Limb (tissue), 2 donors: ENCODE data around the gene DNM1.

Experiments
- DNase-seq, 2 donors: peaks; one replicate each; pipeline ENCODE4 v3.0.0-alpha.2; 2016; ENCODE audit errors: extremely low spot score in 2 of 2

Gene DNM1

DNA sequence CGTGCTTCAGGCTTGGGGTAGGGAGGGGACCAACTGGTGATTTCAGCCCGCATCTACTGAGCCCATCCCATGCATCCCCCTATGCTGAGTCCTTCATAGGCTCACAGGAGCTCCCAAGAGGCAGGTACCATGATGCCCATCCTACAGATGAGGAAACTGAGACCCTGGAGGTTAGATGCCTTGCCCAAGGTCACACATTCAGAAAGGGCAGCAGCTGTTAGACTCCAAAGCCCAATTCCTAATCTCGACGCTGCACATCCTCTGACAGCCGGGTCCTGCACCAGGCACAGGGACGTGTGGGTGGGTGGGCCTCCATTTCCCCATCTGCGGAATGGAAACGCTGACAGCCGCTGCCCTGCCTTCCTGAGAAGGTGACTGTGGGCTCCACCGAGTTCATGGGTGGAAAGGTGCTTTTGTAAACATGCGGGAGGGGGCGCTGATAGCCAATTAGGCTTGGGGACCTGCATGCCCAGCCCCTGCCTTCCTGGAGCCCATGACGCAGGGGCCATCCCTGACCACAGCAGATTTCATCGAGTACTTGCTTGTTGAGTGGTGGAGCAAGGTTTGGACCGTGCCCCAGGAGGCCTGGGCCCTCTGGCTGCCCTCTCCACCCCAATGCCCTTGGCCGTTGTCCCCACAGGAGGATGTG is 2.2 kb downstream of the DNM1 start:
- no peak for DNase-seq

- DNase-seq: no peak
Observed at GRCh38 chr9:128206484-128206883, 3.3 kb downstream of the DNM1 start.

GRCh38 chr9:128206916-128207910 is 4.0 kb downstream of the DNM1 start:
- DNase-seq: no peak

DNA sequence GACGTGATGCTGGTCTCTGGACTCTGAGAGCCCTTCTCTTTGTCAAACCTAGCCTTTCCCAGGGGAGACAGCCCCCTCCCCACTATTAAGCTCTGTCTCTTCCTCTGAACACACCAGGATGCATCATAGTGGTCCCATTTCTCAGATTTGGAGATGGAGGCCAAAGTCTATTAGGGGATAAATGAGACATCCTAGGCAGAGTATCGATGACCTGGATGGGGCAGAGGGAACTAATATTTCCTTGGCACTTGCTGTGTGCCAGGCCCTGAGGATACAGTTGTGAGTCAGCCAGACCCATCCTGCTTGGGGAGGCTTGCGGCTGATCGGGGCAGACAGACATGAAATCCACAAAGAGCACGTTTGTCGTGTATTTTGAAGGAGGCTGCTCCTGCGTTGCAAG is 5.2 kb downstream of the DNM1 start:
- no peak for DNase-seq

DNA sequence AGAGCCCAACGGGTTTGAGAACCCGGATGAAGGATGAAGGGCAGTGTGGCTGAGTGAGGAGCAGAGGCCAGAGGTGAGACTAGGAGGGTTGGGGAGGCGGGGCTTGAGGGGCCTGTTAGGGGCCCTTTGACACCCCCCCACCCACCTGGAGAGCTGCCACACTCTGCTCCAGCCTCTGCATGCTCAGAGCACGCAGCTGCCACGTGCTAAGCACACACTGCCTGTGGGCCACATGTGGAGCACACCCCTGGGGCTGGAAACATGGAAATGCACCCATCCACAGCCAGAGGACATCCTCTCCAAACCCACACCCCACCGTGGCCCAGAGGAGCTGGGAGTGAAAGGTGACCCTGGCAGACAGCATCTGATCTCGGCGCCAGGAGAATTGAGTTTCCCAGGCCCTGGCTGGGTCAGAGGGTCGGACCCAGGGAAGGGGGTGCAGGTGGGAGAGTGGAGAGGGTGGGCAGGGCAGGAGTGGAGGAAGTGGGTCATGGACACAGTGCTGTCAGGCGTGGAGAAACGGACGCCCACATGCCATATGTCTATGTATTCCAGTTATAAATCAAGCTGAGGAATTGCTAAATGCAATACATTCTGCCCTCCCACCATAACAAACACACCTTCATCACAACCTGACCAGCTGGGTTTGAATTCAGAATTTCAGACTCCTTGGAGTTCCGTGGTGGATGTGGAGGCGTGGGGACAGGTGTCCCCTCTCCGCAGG is 5.9 kb downstream of the DNM1 start:
- no peak for DNase-seq

DNA sequence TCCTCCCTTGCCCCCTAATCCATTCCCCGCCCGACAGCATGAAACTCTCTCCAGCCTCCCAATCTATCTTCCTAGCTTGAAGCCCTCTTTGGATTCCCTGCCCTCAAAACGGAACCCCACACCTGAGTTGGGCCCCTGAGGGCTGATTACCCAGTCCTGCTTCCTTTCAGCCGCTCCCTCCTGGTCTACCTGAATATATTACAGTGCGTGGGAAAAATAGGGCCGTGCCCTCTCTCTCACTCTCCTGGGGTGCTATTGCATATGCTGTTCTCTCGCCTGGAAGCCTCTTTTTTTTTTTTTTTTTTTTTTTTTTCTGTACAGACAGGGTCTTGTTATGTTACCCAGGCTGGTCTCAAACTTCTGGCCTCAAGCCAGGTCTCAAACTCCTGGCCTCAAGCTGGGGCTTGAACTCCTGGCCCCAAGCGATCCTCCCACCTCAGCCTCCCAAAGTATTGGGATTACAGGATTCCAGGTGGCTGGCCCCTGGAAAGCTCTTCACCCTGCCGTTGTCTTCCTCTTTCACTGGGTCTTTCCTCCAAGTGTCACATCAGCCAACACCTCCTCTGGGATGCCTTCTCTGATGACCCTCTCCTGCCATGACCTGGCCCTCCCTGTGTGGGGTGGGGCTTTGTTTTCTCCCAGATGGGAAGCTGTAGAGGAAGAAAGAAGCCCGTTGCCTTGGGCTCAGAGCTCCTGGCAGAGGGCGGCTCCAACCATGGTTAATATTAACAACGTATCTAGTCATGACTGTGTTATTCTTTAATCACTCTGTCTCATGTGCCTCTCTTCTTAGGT is 8.2 kb downstream of the DNM1 start:
- no peak for DNase-seq

DNA sequence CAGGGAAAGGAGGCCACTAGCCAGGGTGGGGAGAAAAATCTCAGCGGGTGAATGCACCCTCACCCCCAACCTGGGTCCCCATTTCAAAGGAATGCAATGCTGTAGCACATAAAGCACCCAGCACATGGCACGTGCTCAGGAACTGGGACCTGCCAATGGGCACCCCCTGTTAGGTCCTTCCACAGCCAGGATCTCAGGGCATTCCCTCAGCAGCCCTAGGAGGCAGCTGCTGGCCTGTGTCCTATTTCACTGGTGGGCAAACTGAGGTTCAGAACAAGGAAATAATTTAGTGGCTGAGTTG is 8.8 kb downstream of the DNM1 start:
- DNase-seq: no peak

DNA sequence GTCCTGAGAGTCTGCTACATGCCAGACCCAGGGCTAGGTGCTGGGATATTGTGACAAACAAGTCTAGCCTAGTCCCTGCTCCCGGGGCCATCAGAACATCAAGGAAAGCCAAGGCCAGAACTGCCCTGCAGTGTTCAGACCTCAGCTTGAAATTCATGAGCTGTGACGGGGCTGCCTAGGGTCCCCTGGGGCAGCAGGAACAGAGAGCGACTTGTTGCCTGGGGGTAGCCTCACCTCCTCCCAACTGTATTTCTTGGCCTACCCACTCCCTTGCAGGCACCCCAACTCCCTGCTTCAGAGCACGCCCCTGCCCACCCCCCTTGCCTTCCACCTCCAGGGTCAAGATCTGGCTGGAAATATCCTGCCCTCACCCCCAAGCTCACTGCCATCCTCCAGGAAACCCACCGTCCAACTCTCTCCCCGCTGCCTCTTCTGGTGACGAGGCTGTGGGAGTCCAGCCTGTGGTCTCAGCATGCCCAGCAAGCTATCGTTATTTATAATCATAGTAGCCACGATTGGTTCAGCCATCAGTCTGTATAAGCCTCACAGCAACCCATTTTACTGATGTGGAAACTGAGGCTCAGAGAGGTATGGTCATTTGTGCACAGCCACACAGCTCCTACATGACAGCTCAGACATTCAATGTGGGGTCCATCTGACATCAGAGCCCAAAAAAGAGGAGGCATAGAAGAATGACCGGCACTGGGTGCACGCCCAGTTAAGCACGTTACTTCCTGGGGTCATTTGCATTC is 10.7 kb downstream of the DNM1 start:
- DNase-seq: peak in 1 of 2 donors; percentile 46

DNA sequence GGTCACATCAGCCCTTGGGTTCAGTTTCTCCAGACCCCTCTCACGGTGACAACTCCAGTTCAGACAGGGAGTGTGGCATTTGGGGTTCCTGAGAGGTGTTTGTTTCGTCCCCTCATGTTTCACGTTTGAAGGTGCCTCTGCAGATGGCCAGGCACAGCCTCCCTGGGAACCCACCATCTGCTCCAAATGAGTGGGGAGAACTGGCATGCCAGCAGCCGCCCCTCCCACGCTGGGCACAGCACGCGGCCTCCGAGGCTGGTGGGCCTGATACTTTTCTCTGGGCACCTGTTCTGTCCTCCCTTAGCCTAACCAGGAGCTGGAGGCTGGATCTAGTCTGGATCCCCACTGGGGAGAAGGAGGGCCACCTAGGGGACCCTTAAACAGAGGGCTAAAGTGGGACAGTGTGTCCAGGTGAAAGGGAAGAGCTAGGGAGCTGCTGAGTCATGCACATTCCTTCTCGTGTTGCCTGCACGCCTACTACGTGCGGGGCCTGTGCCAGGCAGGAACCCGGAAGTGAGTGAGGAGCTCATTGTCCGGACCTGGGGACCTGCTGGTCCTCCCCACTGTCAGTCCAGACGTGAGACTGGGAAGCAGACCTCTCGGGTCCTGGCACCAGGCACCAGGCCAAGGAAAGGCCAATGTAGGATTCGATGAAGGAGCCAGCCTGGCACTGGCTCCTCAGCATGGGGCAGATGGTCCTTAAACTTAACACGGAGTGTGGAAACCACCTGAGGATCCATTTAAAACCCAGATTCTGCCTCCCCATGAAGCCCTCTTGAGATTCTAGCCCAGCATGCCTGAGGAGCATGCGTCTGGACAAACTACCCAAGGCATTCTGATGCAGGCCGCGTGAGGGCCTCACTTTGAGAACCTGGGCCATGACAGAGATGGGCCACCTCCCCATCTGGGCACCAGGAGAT is 11.7 kb downstream of the DNM1 start:
- DNase-seq: no peak

DNA sequence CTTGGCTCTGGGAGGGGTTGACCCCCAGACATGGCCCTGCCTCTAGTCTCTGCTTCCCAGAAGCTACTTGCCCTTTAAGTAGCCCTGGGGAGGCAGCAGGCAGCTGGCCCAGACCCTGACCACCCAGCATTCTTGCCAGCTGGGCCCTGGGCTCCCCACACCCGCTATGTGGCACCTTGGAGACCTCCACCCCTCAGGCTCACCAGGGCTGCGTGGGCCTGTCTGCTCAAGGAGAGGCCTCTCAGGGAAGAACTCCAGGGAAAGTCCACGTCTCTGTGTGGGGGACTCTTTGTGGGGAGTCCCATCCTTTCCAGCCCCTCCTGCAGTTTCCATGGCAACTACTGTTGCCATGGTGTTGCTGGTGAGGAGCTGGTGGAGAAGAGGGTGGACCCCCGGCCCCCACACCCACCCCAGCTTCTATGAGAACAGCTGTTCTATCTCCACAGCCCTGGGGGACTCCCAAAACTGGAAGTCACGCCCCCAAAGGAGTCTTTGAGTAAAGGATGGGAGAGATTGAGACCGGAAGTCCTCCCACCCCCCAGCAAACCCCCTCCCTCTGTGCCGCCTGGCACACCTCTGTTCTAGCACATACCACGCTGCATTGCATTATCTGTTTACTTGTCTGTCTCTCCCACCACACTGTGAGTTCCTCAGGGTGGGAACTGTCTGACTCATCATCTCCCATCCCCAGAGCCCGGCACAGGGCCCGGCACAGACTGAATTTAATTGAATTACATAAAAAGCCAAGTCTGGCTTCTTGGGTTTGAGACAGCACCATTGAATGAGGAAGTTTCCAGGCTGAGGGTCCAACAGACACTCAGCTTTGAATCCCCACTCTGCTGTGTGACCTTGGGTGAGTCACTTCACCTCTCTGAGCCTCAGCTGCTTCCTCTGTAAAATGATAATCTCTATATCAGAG is 12.6 kb downstream of the DNM1 start:
- no peak for DNase-seq

DNA sequence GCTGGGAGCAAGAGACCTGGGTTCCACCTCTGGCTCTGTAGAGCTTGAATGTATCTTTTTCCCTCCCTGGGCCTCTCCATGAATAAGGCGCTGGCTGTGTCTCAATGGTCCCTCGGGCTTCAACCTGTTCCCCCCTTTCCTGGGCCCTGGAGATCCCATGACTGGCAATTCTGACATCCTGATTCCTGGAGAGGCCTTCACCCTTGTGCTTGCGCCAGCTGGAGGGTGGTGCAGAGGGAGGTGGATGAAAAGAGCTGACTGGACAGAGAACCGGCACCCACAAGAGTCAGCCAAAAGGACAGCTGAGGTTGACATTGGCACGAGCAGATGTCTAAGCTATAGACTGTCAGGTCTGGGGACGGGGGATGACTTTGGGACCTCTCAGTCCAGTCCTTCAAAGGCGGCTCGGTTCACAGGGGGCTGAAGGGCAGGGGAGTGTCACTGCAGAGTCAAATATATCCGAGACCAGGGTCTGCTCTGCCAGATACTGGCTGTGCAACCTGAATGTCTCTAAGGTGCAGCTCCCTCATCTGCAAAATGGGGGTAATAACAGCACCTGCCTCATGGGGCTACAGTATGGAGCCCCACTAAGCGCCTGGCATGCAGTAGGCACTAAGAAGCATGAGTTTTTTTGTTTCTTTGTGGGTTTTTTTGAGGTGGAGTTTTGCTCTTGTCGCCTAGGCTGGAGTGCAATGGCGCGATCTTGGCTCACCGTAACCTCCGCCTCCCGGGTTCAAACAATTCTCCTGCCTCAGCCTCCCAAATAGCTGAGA is 13.8 kb downstream of the DNM1 start:
- no peak for DNase-seq

DNA sequence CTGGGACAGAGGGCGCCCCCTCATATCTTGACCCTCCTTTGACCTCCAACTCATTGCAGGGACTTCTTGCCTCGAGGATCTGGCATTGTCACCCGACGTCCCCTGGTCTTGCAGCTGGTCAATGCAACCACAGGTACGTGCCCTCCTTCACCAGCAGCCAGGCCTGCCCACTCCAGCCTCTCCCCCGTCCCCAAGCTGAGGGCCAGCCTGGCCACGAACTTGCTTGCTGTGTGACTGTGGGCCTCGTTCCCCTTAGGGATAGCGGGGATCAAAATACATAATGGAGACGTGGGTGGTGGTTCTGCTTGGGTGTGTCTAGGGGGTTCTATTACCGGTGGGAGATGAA is 15.0 kb downstream of the DNM1 start:
- no peak for DNase-seq

DNA sequence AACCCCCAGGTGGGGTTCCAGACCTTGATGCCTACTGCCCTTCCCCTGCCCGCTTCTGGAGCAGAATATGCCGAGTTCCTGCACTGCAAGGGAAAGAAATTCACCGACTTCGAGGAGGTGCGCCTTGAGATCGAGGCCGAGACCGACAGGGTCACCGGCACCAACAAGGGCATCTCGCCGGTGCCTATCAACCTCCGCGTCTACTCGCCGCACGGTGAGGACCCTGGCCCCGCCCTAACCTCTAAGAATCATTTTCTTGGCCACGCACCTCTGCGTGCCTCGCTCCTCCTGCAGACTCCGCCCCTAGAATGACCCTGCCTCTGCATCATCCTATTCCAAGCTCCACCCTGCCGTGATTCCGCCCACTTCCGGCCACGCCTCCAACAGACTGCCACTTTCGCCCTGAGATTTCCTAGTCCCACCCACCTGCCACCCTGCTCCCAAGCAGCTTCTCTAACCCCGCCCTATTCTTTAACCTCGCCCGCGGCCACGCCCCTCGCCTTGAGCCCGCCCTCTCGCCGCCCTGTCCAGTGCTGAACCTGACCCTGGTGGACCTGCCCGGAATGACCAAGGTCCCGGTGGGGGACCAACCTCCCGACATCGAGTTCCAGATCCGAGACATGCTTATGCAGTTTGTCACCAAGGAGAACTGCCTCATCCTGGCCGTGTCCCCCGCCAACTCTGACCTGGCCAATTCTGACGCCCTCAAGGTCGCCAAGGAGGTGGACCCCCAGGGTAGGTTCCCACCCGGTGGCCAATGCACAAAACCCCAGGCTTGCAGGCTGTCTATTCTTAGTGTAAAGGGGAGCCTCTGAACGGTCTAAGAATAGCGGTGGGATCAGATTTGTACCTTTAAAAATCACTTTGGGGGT is 15.6 kb downstream of the DNM1 start:
- DNase-seq: peak; percentile 47 to 86

GRCh38 chr9:128219831-128220230 is 16.7 kb downstream of the DNM1 start:
- no peak for DNase-seq

- peak in 1 of 2 donors; percentile 20 for DNase-seq
Observed at GRCh38 chr9:128222026-128222425, 18.8 kb downstream of the DNM1 start.

- no peak for DNase-seq
Observed at GRCh38 chr9:128222880-128223670, 19.9 kb downstream of the DNM1 start.
